A549 (cell line): ENCODE data around the gene MAP6D1.

Experiments
- KDM1A ChIP-seq: fragments of 200-600 bp; sonication (generic); IDR thresholded peaks from 2 replicates; pipeline ENCODE4 v1.6.1; 2016; ENCODE audit warnings: low read depth, mild to moderate bottlenecking
- POLR2A ChIP-seq: IDR thresholded peaks from 2 replicates; pipeline ENCODE4 v1.6.1; 2012; ENCODE audit warnings: mild to moderate bottlenecking, low read length
- RAD21 ChIP-seq, 2 experiments: fragments of >200 bp in 1 of 2; sonication (Bioruptor Twin) in 1 of 2; formaldehyde crosslinking in 1 of 2; IDR thresholded peaks in 1 of 2; conservative IDR thresholded peaks in 1 of 2; 2 replicates in 1 of 2; 3 replicates in 1 of 2; pipeline ENCODE4 v1.6.1; 2012 to 2018; ENCODE audit warnings: inconsistent platforms in 1 of 2
- REST ChIP-seq: fragments of 200-600 bp; sonication (generic); IDR thresholded peaks from 2 replicates; pipeline ENCODE4 v1.6.1; 2016; ENCODE audit warnings: antibody characterized with exemption, mild to moderate bottlenecking, moderate library complexity
- TP53 ChIP-seq: fragments of 250-450 bp; sonication (Bioruptor Pico); IDR thresholded peaks from 2 replicates; pipeline ENCODE4 v1.5.0; 2021; ENCODE audit warnings: mild to moderate bottlenecking, moderate library complexity
- TF ChIP-seq, protein P1 (sequence below): fragments of >200 bp; sonication (Bioruptor Twin); formaldehyde crosslinking; IDR thresholded peaks from 3 replicates; pipeline ENCODE4 v1.5.1; 2016

DNA sequence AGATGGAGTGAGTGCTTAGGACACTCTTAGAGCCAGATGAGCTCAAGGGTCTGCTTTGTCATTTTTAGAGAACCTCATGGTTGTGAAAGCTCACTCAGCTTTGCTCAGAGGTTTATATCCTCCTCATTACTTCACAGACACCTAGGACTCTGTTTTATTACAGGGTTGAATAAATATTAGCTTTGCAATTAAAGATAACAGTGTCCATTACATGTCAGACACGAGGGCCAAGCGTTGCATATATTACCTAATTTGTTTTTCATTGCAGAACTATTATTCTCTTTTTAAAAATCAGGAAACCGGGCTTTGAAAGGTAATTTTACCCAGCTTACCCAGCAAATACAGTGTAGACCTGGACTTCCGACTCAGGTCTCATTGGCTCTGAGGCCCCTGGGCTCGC lies 16.1 kb downstream of the MAP6D1 start:
- TF ChIP-seq TP53 = no peak
- TF ChIP-seq, protein P1, sequence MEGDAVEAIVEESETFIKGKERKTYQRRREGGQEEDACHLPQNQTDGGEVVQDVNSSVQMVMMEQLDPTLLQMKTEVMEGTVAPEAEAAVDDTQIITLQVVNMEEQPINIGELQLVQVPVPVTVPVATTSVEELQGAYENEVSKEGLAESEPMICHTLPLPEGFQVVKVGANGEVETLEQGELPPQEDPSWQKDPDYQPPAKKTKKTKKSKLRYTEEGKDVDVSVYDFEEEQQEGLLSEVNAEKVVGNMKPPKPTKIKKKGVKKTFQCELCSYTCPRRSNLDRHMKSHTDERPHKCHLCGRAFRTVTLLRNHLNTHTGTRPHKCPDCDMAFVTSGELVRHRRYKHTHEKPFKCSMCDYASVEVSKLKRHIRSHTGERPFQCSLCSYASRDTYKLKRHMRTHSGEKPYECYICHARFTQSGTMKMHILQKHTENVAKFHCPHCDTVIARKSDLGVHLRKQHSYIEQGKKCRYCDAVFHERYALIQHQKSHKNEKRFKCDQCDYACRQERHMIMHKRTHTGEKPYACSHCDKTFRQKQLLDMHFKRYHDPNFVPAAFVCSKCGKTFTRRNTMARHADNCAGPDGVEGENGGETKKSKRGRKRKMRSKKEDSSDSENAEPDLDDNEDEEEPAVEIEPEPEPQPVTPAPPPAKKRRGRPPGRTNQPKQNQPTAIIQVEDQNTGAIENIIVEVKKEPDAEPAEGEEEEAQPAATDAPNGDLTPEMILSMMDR = no peak
- no peak for TF ChIP-seq KDM1A
- TF ChIP-seq RAD21 (conservative IDR thresholded peaks at IDR 0.05 in 1 of 2, IDR thresholded peaks at IDR 0.05 in 1 of 2) = no peak
- no peak for TF ChIP-seq POLR2A
- TF ChIP-seq REST = no peak
